GM19397 (cell line): ENCODE data around the gene JRKL.
"Not testable (repeated sequence)": the region's sequence is repeated elsewhere in the genome, so short reads cannot be mapped to it uniquely, and the experiment has no call there.

Source experiments
- ATAC-seq: cut with Tn5 transposase; IDR thresholded peaks from one replicate; pipeline ENCODE4 v1.9.1; 2021; ENCODE audit warnings: mild to moderate bottlenecking, moderate library complexity; ENCODE audit not compliant: unreplicated experiment

JRKL gene

DNA sequence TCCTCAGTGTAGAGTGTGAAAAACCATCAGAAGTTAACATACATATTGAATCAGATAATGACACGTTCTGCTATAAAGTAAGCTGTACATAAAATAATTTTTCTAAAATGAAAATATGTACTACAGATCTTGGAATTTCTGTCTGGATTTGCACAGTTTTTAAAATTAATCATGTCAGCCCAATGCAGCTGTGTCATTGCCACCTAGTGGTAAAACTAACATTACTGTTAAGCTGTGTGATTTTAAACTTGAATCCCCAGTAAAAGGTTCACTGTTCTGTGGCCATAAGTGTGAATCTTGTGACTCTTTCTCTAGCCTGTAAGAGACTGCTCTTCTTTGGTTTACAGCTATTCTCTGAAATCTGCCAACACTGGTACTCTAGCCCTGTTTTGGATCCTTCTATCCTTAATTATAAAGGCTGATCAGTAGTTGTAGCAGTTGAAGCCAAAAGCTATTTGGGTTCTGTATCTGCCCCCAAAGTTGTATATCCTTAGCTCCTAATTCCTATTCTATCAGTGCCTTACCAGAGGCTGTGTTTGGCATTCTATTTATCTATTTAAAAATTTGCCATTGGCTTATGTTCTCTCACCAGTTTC is 4.0 kb downstream of the JRKL start:
- no peak for ATAC-seq

DNA sequence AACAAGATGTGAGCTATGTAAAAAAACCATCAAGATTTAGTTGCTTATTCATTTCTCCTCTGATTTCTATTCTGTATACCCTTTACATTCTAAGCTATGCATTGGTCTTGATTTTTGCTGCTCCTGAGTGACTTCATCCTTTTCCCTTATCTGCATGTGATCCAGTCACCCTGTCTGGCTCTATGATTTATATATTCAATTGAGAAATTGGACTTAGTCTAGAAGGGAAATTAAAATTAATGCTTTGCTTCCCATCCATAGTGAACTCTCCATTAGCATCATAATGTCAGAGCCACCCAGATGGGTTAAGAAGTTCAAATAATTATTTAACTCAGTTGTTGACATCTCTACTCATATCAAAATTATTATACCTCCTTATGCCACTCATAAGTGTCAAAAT is 5.0 kb downstream of the JRKL start:
- ATAC-seq: no peak

DNA sequence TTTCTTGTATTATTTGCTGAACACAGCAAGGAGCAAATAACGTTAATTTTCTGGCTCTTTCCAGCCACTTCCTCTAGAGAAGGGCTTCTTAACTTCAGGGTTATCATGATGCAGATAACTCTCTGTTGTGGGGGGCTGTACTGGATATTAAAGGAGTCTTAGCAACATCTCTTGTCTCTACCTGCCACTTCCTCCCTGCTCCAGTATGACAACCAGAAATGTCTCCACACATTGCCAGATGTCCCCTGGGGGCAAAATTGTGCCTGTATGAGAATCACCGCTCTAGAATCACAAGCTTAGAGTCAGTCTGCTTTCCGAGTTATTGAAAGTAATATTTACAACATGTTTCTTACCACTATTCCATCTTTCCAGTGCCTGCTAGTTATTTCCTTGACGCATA is 6.8 kb downstream of the JRKL start:
- ATAC-seq: no peak

DNA sequence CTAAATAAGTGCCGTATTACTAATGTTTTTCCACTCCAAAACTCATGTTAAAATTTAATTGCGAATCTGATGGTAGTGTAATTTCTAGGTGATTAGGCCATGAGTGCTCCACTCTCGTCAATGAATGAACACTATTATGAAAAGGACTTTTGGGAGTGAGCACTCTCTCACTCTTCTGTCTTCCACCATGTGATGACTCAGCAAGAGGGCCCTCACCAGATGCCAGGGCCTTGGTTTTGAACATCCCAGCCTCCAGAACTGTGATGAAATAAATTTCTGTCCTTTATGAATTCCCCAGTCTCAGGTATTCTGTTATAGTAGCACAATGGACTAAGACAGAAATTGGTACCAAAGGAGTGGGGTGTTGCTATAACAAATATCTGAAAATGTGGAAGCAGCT is 8.1 kb downstream of the JRKL start:
- ATAC-seq: no peak

DNA sequence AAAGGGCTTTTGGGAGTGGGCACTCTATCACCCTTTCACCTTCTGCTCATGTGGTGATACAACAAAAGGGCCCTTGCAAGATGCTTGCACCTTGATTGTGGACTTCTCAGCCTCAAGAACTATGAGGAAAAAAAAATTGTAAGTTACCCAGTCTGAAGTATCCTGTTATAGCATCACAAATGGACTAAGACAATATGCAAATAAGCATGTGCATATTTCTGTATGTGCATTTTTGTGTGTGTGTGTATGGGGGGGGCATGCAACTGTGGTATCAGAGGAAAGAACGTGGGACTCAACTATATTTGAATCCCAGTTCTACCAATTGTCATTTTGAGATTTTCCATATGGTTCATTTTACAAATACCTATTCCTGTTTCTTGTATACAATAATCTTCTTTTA is 10.9 kb downstream of the JRKL start:
- no peak for ATAC-seq

DNA sequence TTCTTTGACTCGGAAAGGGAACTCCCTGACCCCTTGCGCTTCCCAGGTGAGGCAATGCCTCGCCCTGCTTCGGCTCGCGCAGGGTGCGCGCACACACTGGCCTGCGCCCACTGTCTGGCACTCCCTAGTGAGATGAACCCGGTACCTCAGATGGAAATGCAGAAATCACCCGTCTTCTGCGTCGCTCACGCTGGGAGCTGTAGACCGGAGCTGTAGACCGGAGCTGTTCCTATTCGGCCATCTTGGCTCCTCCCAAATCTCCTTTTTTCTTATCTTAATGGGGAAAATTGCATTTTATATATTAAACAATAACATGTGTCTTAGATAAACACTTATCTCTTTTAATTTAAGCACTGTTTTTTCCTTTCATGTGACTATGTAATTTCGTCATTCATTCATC is 21.6 kb downstream of the JRKL start:
- not testable (repeated sequence) for ATAC-seq

DNA sequence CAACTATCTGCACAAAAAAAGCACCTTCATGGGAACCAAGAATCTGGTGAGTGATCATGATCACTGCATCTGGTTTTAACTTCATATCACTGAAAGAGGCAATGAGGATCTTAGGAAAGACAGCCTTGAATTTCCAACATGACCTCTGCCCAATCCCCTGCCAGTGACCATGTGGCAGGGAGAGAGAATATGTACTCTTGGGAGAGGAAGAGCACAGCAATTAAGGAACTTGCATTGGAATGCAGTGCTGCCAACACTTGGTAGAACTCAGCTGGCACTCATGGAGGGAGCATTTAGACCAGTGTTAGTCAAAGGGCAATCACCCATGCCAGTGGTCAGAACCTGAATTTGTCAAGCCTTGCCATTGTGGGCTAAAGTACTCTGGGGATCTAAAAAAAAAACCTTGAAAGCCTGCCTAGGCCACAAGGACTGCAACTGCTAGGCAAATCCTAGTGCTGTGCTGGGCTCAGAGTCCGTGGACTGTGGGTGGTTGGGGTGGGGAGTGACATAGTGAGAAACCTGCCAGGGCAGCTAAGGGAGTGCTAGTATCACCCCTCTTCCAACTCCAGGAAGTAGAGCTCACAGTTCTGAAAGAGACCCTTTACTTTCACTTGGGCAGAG is 23.1 kb downstream of the JRKL start:
- no peak for ATAC-seq

DNA sequence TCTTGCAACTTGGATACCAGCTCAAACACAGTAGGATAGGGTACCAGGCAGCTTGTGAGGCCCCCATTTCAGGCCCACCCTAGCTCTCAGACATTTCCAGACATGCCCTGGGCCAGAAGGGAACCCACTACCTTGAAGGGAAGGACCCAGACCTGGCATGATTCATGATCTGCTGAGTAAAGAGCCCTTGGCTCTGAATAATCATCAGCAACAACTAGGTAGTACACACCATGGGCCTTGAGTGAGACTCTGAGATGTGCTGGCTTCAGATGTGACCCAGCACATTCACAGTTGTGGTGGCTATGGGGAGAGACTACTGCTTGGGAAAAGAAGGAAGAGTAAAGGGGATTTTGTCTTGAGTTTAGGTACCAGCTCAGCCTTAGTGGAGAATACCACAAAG is 23.6 kb downstream of the JRKL start:
- ATAC-seq: no peak

DNA sequence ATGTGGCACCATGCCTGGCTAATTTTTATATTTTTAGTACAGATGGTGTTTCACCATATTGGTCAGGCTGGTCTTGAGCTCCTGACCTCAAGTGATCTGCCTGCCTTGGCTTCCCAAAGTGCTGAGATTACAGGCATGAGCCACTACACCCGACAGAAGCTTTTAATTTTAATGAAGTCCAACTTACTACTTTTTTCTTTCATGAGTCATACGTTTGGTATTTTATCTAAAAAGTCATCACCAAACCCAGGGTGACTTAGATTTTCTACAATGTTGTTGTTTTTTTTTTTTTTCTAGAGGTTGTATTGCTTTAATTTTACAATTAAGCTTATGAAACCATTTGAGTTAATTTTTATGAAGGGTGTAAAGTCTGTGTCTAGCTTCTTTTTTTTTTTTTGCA is 34.9 kb downstream of the JRKL start:
- ATAC-seq: no peak

DNA sequence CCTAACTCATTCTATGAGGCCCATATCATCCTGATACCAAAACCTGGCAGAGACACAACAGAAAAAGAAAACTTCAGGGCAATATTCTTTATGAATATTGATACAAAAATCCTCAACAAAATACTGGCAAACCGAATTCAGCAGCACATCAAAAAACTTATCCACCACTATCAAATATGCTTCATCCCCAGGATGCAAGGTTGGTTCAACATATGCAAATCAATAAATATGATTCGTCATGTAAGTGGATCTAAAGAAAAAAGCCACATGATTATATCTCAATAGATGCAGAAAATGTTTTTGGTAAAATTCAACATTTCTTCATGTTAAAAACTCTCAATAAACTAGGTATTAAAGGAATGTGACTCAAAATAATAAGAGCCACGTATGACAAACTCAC is 40.9 kb downstream of the JRKL start:
- ATAC-seq: no peak

DNA sequence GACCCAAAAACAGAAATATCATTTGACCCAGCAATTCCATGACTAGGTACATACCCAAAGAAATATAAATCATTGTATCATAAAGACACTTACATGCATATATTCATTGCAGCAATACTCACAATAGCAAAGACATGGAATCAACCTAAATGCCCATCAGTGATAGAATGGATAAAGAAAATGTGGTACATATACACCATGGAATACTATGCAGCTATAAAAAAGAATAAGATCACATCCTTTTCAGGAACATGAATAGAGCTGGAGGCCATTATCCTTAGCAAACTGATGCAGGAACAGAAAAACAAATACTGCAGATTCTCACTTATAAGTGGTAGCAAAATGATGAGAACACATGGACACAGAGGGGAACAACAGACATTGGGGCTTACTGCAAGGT is 42.8 kb downstream of the JRKL start:
- ATAC-seq: not testable (repeated sequence)
